Testis (tissue), 3 donors: ENCODE data around the gene ADAMTS8. TPM values are rescaled to one million over a fixed set of nuclear protein-coding genes. Genes with fewer than 3 reads are reported as not detected.

Source experiments
- DNase-seq: peaks from one replicate; pipeline ENCODE4 v3.0.0-alpha.2; 2019
- H3K27ac ChIP-seq, 2 donors: fragments of 200-600 bp; sonication (generic); one replicate each; pipeline ENCODE4 v1.5.1; 2019
- H3K27me3 ChIP-seq: fragments of 200-600 bp; sonication (generic); one replicate; pipeline ENCODE4 v1.5.1; 2019
- H3K36me3 ChIP-seq: fragments of 200-600 bp; sonication (generic); one replicate; pipeline ENCODE4 v1.5.1; 2017; ENCODE audit warnings: low read depth; ENCODE audit errors: missing control alignments
- H3K4me1 ChIP-seq: fragments of 200-600 bp; sonication (generic); one replicate; pipeline ENCODE4 v1.5.1; 2019
- H3K4me3 ChIP-seq, 2 donors: fragments of 200-600 bp; sonication (generic); one replicate each; pipeline ENCODE4 v1.5.1; 2017 to 2019
- H3K9me3 ChIP-seq: fragments of 200-600 bp; sonication (generic); one replicate; pipeline ENCODE4 v1.5.1; 2017
- POLR2A ChIP-seq: fragments of 450-650 bp; IDR thresholded peaks from one replicate; pipeline ENCODE4 v1.6.1; 2017; ENCODE audit warnings: antibody characterized with exemption, mild to moderate bottlenecking, moderate library complexity
- WGBS, 2 donors: methylation state at CpG; one replicate each; pipeline ENCODE4 v1.1.5; 2018; 5-methylcytosine and 5-hydroxymethylcytosine counted together
- intact Hi-C: fragments of 100-400 bp; cut with DNase I; formaldehyde crosslinking; loops from one replicate; pipeline ENCODE4 v1.15.1; 2023; ENCODE audit warnings: low total_unique reads
- polyA plus RNA-seq: library from polyadenylated mRNA; stranded (reverse); fragments of 350-450 nt; fragmentation: Illumina TruSeq; extraction: RNeasy Lipid Tissue Mini Kit (QIAGEN cat#74804); gene quantifications from one replicate; pipeline ENCODE4 v1.2.3, GENCODE V29; 2014; ENCODE audit warnings: low read depth, low replicate concordance; ENCODE audit not compliant: insufficient read depth
- total RNA-seq, 2 donors: library from RNA; depleted of rRNA; stranded (reverse); fragments of >200 nt; gene quantifications; one replicate each; pipeline ENCODE4 v1.2.3, GENCODE V29; 2016
- TF ChIP-seq, protein P1 (sequence below), 3 experiments: fragments of 450-650 bp in 2 of 3; fragments of 200-600 bp in 1 of 3; sonication (generic) in 1 of 3; IDR thresholded peaks; one replicate each; pipeline ENCODE4 v1.5.1; 2016 to 2019; ENCODE audit warnings: antibody characterized with exemption in 3 of 3, mild to moderate bottlenecking in 2 of 3, moderate library complexity in 1 of 3

ADAMTS8 gene
- total and polyA plus RNA-seq, 3 donors from 2014 or later, result 0.39 to 1.2 (median 0.56) TPM

- 8 to 12% methylated on average over 9 to 11 of the region's 11 CpGs for WGBS, 2 donors
- no peak for DNase-seq
- Histone ChIP-seq H3K4me3 (peak overlapping the region; percentile 56 to 64), H3K9me3 (no peaks in the 10 kb centered on the region), H3K4me1 (peaks cover 12% of the 10 kb centered on the region), H3K27me3 (no peaks in the 10 kb centered on the region), H3K27ac (no peak overlapping the region), H3K36me3 (no peaks in the 10 kb centered on the region)
- intact Hi-C loops, result no loop called here
- TF ChIP-seq, protein P1, sequence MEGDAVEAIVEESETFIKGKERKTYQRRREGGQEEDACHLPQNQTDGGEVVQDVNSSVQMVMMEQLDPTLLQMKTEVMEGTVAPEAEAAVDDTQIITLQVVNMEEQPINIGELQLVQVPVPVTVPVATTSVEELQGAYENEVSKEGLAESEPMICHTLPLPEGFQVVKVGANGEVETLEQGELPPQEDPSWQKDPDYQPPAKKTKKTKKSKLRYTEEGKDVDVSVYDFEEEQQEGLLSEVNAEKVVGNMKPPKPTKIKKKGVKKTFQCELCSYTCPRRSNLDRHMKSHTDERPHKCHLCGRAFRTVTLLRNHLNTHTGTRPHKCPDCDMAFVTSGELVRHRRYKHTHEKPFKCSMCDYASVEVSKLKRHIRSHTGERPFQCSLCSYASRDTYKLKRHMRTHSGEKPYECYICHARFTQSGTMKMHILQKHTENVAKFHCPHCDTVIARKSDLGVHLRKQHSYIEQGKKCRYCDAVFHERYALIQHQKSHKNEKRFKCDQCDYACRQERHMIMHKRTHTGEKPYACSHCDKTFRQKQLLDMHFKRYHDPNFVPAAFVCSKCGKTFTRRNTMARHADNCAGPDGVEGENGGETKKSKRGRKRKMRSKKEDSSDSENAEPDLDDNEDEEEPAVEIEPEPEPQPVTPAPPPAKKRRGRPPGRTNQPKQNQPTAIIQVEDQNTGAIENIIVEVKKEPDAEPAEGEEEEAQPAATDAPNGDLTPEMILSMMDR (IDR thresholded peaks at IDR 0.05), result no peak
- no peak for TF ChIP-seq POLR2A
Observed at GRCh38 chr11:130448039-130448415, 19.6 kb upstream of the ADAMTS8 start.

GRCh38 chr11:130445788-130446187 lies 17.4 kb upstream of the ADAMTS8 start:
- intact Hi-C loops, result no loop called here
- H3K27me3 ChIP-seq, result no peaks in the 10 kb centered on the region
- WGBS, 2 donors, result 84 to 92% methylated on average over 3 of the region's 3 CpGs
- no peaks in the 10 kb centered on the region for H3K36me3 ChIP-seq
- no peak for DNase-seq
- no peak overlapping the region for H3K27ac ChIP-seq
- no peaks in the 10 kb centered on the region for H3K9me3 ChIP-seq
- H3K4me1 ChIP-seq, result peaks cover 12% of the 10 kb centered on the region
- no peak for TF ChIP-seq POLR2A
- TF ChIP-seq, protein P1 (IDR thresholded peaks at IDR 0.05), result no peak
- no peak overlapping the region for H3K4me3 ChIP-seq

DNA sequence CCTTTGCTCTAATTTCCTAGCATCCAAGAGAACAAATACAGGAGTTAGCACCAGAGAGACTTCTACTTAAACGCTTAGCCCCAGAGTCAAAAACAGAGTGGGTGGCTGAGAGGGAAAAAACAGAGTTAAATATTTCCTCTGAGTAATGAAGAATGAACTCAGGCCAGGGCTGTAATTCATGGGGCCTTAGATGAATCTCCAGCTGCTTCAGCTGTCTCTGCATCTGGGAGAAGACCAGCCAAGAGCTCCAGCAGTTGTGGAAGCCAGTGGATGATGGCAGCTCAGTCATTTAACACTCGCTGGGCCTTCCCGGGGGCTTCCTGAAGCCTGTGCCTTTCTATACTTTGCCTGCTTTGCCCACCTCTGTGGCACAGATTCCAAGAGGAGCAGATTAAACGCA lies 14.3 kb upstream of the ADAMTS8 start:
- 75 to 77% methylated on average over 4 of the region's 4 CpGs for WGBS, 2 donors
- no peaks in the 10 kb centered on the region for H3K36me3 ChIP-seq
- no peaks in the 10 kb centered on the region for H3K9me3 ChIP-seq
- no peak overlapping the region for H3K27ac ChIP-seq
- no peaks in the 10 kb centered on the region for H3K4me1 ChIP-seq
- H3K4me3 ChIP-seq, result no peak overlapping the region
- TF ChIP-seq, protein P1 (IDR thresholded peaks at IDR 0.05), result no peak
- no peak for TF ChIP-seq POLR2A
- no peak for DNase-seq
- no peaks in the 10 kb centered on the region for H3K27me3 ChIP-seq
- intact Hi-C loops, result no loop called here

GRCh38 chr11:130441719-130442118 lies 13.3 kb upstream of the ADAMTS8 start:
- Histone ChIP-seq H3K27me3 (no peaks in the 10 kb centered on the region), H3K4me3 (no peak overlapping the region), H3K27ac (no peak overlapping the region), H3K36me3 (no peaks in the 10 kb centered on the region), H3K4me1 (no peaks in the 10 kb centered on the region), H3K9me3 (no peaks in the 10 kb centered on the region)
- WGBS, 2 donors, result 93 to 96% methylated on average over 2 of the region's 2 CpGs
- DNase-seq, result no peak
- intact Hi-C loops, result no loop called here
- TF ChIP-seq POLR2A, result no peak
- TF ChIP-seq, protein P1 (IDR thresholded peaks at IDR 0.05), result no peak

- Histone ChIP-seq H3K4me1 (peaks cover 5% of the 10 kb centered on the region), H3K27ac (no peak overlapping the region), H3K36me3 (no peaks in the 10 kb centered on the region), H3K4me3 (no peak overlapping the region), H3K27me3 (no peaks in the 10 kb centered on the region), H3K9me3 (no peaks in the 10 kb centered on the region)
- WGBS, 2 donors, result 80 to 81% methylated on average over 6 of the region's 6 CpGs
- TF ChIP-seq POLR2A, result no peak
- TF ChIP-seq, protein P1 (IDR thresholded peaks at IDR 0.05), result no peak
- intact Hi-C loops, result no loop called here
- DNase-seq, result no peak
Observed at GRCh38 chr11:130439876-130440275, 11.5 kb upstream of the ADAMTS8 start.
